Thoracic aorta (tissue), 2 donors: Measurements from ENCODE around the gene GRB10. TPM values are rescaled to one million over a fixed set of nuclear protein-coding genes. Genes with fewer than 3 reads are reported as not detected.

Experiments used
- ATAC-seq: fragments of 150-250 bp; one replicate; pipeline ENCODE4 v1.8.0; 2017; ENCODE audit warnings: low read depth; ENCODE audit not compliant: insufficient number of reproducible peaks, low FRiP score
- DNase-seq: peaks from one replicate; pipeline ENCODE4 v3.0.0-alpha.2; 2020; ENCODE audit warnings: low spot score
- H3K27ac ChIP-seq, 2 donors: fragments of 200-600 bp; sonication (generic); 1 replicate in 1 of 2; 2 replicates in 1 of 2; pipeline ENCODE4 v1.5.1; 2016; ENCODE audit warnings: mild to moderate bottlenecking in 2 of 2, moderate library complexity in 2 of 2
- H3K27me3 ChIP-seq: fragments of 200-600 bp; sonication (generic); replicated peaks from 2 replicates; pipeline ENCODE4 v1.6.0; 2016; ENCODE audit warnings: mild to moderate bottlenecking; ENCODE audit not compliant: insufficient read depth
- H3K36me3 ChIP-seq: fragments of 200-600 bp; sonication (generic); one replicate; pipeline ENCODE4 v1.5.1; 2016
- H3K4me1 ChIP-seq, 2 donors: fragments of 200-600 bp; sonication (generic); 1 replicate in 1 of 2; 2 replicates in 1 of 2; pipeline versions ENCODE4 v1.5.1 to v1.6.0; 2016; ENCODE audit warnings: low read depth in 2 of 2, mild to moderate bottlenecking in 1 of 2; ENCODE audit not compliant: control insufficient read depth in 1 of 2
- H3K4me3 ChIP-seq: fragments of 200-600 bp; sonication (generic); 2 replicates; pipeline ENCODE4 v1.5.1; 2016; ENCODE audit warnings: mild to moderate bottlenecking
- H3K9me3 ChIP-seq: fragments of 200-600 bp; sonication (generic); 2 replicates; pipeline ENCODE4 v1.5.1; 2016
- total RNA-seq, 2 donors: library from RNA; depleted of rRNA; stranded (reverse); fragments of >200 nt; gene quantifications; one replicate each; pipeline versions ENCODE4 v1.1.0 to v1.2.3, GENCODE V29; 2016
- TF ChIP-seq, protein P1 (sequence below): fragments of 200-600 bp; sonication (generic); IDR thresholded peaks from one replicate; pipeline ENCODE4 v1.5.1; 2019; ENCODE audit warnings: antibody characterized with exemption

Gene GRB10
- total RNA-seq, 2 donors from 2014 or later = 59.2 to 104 TPM

DNA sequence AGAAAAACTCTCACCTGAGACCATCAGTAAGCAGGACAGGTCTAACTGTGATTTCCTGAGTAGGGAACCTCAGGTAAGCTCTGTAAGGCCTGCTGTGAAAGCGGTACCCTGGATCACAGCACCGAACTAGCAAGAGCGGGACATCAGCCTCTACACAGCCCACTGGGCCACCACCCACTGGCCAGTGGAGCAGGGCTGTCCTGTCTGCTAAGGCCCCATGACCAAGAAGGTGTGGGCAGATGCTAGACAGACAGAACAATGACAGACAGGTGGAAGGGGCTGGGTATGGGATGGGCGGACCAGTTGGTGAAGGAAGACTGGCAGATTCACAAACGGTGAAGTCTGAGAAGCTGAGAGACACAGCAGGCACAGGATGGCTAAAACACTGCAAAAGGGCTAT is 138.1 kb downstream of the GRB10 start:
- H3K4me1 ChIP-seq = peaks cover 0 to 12% of the 10 kb centered on the region in 2 donors
- no peak for DNase-seq
- H3K27me3 ChIP-seq = no peaks in the 10 kb centered on the region
- H3K9me3 ChIP-seq = no peaks in the 10 kb centered on the region
- TF ChIP-seq, protein P1, sequence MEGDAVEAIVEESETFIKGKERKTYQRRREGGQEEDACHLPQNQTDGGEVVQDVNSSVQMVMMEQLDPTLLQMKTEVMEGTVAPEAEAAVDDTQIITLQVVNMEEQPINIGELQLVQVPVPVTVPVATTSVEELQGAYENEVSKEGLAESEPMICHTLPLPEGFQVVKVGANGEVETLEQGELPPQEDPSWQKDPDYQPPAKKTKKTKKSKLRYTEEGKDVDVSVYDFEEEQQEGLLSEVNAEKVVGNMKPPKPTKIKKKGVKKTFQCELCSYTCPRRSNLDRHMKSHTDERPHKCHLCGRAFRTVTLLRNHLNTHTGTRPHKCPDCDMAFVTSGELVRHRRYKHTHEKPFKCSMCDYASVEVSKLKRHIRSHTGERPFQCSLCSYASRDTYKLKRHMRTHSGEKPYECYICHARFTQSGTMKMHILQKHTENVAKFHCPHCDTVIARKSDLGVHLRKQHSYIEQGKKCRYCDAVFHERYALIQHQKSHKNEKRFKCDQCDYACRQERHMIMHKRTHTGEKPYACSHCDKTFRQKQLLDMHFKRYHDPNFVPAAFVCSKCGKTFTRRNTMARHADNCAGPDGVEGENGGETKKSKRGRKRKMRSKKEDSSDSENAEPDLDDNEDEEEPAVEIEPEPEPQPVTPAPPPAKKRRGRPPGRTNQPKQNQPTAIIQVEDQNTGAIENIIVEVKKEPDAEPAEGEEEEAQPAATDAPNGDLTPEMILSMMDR = no peak
- H3K36me3 ChIP-seq = no peaks in the 10 kb centered on the region
- H3K27ac ChIP-seq = no peak overlapping the region
- ATAC-seq = no peak
- no peak overlapping the region for H3K4me3 ChIP-seq

DNA sequence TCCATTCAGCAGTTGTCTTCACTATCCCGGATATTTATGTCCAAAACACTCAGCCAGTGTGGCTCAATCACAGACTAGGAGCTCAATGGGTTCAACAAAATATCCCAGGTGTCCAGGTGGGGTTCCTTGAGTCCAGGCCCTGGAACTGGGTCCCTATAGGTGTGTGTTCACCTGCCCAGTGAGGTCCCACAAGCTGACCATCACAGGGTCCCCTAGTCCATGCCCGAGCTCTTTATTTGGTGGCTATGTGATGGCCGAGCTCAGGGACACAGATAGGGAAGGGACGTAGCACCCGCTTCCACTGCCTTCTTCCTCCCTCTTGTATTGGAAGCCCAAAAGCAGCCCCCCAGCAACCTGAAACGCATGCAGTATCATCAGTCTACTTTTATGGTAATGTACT is 138.6 kb downstream of the GRB10 start:
- Histone ChIP-seq H3K36me3 (no peaks in the 10 kb centered on the region), H3K4me1 (peaks cover 0 to 12% of the 10 kb centered on the region in 2 donors), H3K27ac (no peak overlapping the region), H3K4me3 (no peak overlapping the region), H3K27me3 (no peaks in the 10 kb centered on the region), H3K9me3 (no peaks in the 10 kb centered on the region)
- TF ChIP-seq, protein P1 = no peak
- DNase-seq (no peak), ATAC-seq (no peak)

- ATAC-seq = no peak
- no peak for DNase-seq
- TF ChIP-seq, protein P1 = no peak
- Histone ChIP-seq H3K27ac (no peak overlapping the region), H3K9me3 (no peaks in the 10 kb centered on the region), H3K4me3 (no peak overlapping the region), H3K4me1 (peaks cover 0 to 12% of the 10 kb centered on the region in 2 donors), H3K27me3 (no peaks in the 10 kb centered on the region), H3K36me3 (no peaks in the 10 kb centered on the region)
Measured at GRCh38 chr7:50641442-50642405, 141.0 kb downstream of the GRB10 start.

- Histone ChIP-seq H3K36me3 (no peaks in the 10 kb centered on the region), H3K27me3 (no peaks in the 10 kb centered on the region), H3K9me3 (no peaks in the 10 kb centered on the region), H3K4me1 (peaks cover 0 to 12% of the 10 kb centered on the region in 2 donors), H3K4me3 (no peak overlapping the region), H3K27ac (no peak overlapping the region)
- TF ChIP-seq, protein P1 = no peak
- ATAC-seq (no peak), DNase-seq (no peak)
Measured at GRCh38 chr7:50640779-50641178, 141.9 kb downstream of the GRB10 start.

- TF ChIP-seq, protein P1 = no peak
- Histone ChIP-seq H3K27me3 (no peaks in the 10 kb centered on the region), H3K36me3 (no peaks in the 10 kb centered on the region), H3K4me3 (no peak overlapping the region), H3K9me3 (no peaks in the 10 kb centered on the region), H3K27ac (no peak overlapping the region), H3K4me1 (peaks cover 0 to 7% of the 10 kb centered on the region in 2 donors)
- no peak for ATAC-seq
- no peak for DNase-seq
Measured at GRCh38 chr7:50640256-50640655, 142.4 kb downstream of the GRB10 start.
